Body of pancreas (tissue), 4 donors: ENCODE measurements around the gene CSMD2.

ENCODE experiments used
- CTCF ChIP-seq, 7 experiments: fragments of 450-650 bp in 4 of 7; fragments of 200-600 bp in 3 of 7; sonication (generic) in 3 of 7; IDR thresholded peaks; one replicate each; pipeline ENCODE4 v1.5.1; 2016 to 2019; ENCODE audit warnings: antibody characterized with exemption in 7 of 7
- POLR2A ChIP-seq, 3 donors: fragments of 450-650 bp; IDR thresholded peaks; one replicate each; pipeline ENCODE4 v1.6.1; 2016; ENCODE audit warnings: antibody characterized with exemption in 3 of 3, mild to moderate bottlenecking in 2 of 3

- TF ChIP-seq POLR2A (IDR thresholded peaks at IDR 0.05) (no peak), CTCF (IDR thresholded peaks at IDR 0.05) (no peak)
Measured at GRCh38 chr1:33721301-33721815, 443.7 kb downstream of the CSMD2 start.
